Large intestine (tissue), 3 donors: ENCODE results near the gene FBXO34. TPM values are rescaled to one million over a fixed set of nuclear protein-coding genes. Genes with fewer than 3 reads are reported as not detected.

ENCODE experiments used
- DNase-seq, 2 donors: peaks; one replicate each; pipeline versions ENCODE4 v3.0.0 to v3.0.0-alpha.2; 2013
- H3K27ac ChIP-seq: one replicate; pipeline ENCODE4 v1.5.1; 2013; ENCODE audit warnings: low read length
- H3K27me3 ChIP-seq: 2 replicates; pipeline ENCODE4 v1.6.1; 2013; ENCODE audit warnings: low read length; ENCODE audit not compliant: control insufficient read depth, insufficient read depth
- H3K36me3 ChIP-seq: 2 replicates; pipeline ENCODE4 v1.6.1; 2013; ENCODE audit warnings: low read length; ENCODE audit not compliant: control insufficient read depth, insufficient read depth
- H3K4me1 ChIP-seq: one replicate; pipeline ENCODE4 v1.6.1; 2013; ENCODE audit warnings: low read length; ENCODE audit not compliant: control insufficient read depth, insufficient read depth
- H3K4me3 ChIP-seq: one replicate; pipeline ENCODE4 v1.5.1; 2013; ENCODE audit warnings: low read length
- H3K9me3 ChIP-seq: one replicate; pipeline ENCODE4 v1.6.1; 2013; ENCODE audit warnings: mild to moderate bottlenecking, low read depth, low read length, moderate library complexity; ENCODE audit not compliant: control insufficient read depth
- WGBS: methylation state at CpG from one replicate; pipeline ENCODE4 v1.1.5; 2013; ENCODE audit warnings: low lambda C conversion rate; ENCODE audit not compliant: insufficient coverage; 5-methylcytosine and 5-hydroxymethylcytosine counted together
- polyA plus RNA-seq: library from polyadenylated mRNA; unstranded; fragments of 120-200 nt; gene quantifications from one replicate; pipeline ENCODE4 v1.2.1, GENCODE V29; 2013

FBXO34 gene
- polyA plus RNA-seq, 1 donor = 25.5 TPM

GRCh38 chr14:55267820-55268219, 3.4 kb upstream of the FBXO34 start:
- H3K36me3 ChIP-seq = no peaks in the 10 kb centered on the region
- DNase-seq = no peak
- H3K4me1 ChIP-seq = peaks cover 3% of the 10 kb centered on the region
- H3K4me3 ChIP-seq = no peak overlapping the region
- no peaks in the 10 kb centered on the region for H3K27me3 ChIP-seq
- H3K27ac ChIP-seq = no peak overlapping the region
- WGBS = no CpG with 5 or more reads among the region's 3 CpGs
- H3K9me3 ChIP-seq = no peaks in the 10 kb centered on the region

- Histone ChIP-seq H3K27ac (peak overlapping the region; percentile 92), H3K36me3 (no peaks in the 10 kb centered on the region), H3K4me3 (peak overlapping the region; percentile 88), H3K9me3 (no peaks in the 10 kb centered on the region), H3K4me1 (peaks cover 3% of the 10 kb centered on the region), H3K27me3 (no peaks in the 10 kb centered on the region)
- DNase-seq = peak; percentile 90 to 94
- 0% methylated on average over 1 of the region's 80 CpGs for WGBS
Measured at GRCh38 chr14:55271572-55272298, 514 bp downstream of the FBXO34 start.

GRCh38 chr14:55272387-55272786, 1.2 kb downstream of the FBXO34 start:
- Histone ChIP-seq H3K36me3 (no peaks in the 10 kb centered on the region), H3K9me3 (no peaks in the 10 kb centered on the region), H3K4me3 (peak overlapping the region; percentile 88), H3K4me1 (peaks cover 3% of the 10 kb centered on the region), H3K27ac (peak overlapping the region; percentile 92), H3K27me3 (no peaks in the 10 kb centered on the region)
- 33% methylated on average over 1 of the region's 1 CpG for WGBS
- no peak for DNase-seq

GRCh38 chr14:55272922-55273321, 1.7 kb downstream of the FBXO34 start:
- Histone ChIP-seq H3K36me3 (no peaks in the 10 kb centered on the region), H3K4me3 (no peak overlapping the region), H3K27ac (peak overlapping the region; percentile 92), H3K4me1 (peaks cover 6% of the 10 kb centered on the region), H3K9me3 (no peaks in the 10 kb centered on the region), H3K27me3 (no peaks in the 10 kb centered on the region)
- DNase-seq = peak; percentile 8 to 56
- WGBS = 14% methylated on average over 1 of the region's 2 CpGs

- WGBS = 50% methylated on average over 1 of the region's 3 CpGs
- no peak for DNase-seq
- Histone ChIP-seq H3K27me3 (no peaks in the 10 kb centered on the region), H3K4me3 (no peak overlapping the region), H3K27ac (no peak overlapping the region), H3K36me3 (peaks cover 3% of the 10 kb centered on the region), H3K9me3 (no peaks in the 10 kb centered on the region), H3K4me1 (peaks cover 6% of the 10 kb centered on the region)
Measured at GRCh38 chr14:55274146-55274545, 2.9 kb downstream of the FBXO34 start.

- peaks cover 3% of the 10 kb centered on the region for H3K36me3 ChIP-seq
- no peaks in the 10 kb centered on the region for H3K9me3 ChIP-seq
- no peak overlapping the region for H3K4me3 ChIP-seq
- H3K4me1 ChIP-seq = peaks cover 6% of the 10 kb centered on the region
- no peak for DNase-seq
- no peaks in the 10 kb centered on the region for H3K27me3 ChIP-seq
- H3K27ac ChIP-seq = no peak overlapping the region
- no CpG with 5 or more reads among the region's 1 CpG for WGBS
Measured at GRCh38 chr14:55274751-55275150, 3.5 kb downstream of the FBXO34 start.

- no CpG with 5 or more reads among the region's 3 CpGs for WGBS
Measured at GRCh38 chr14:55276736-55277135, 5.5 kb downstream of the FBXO34 start.

GRCh38 chr14:55277972-55278740, 6.9 kb downstream of the FBXO34 start:
- Histone ChIP-seq H3K9me3 (no peaks in the 10 kb centered on the region), H3K36me3 (peaks cover 7% of the 10 kb centered on the region), H3K27me3 (no peaks in the 10 kb centered on the region), H3K4me3 (no peak overlapping the region), H3K4me1 (peaks cover 3% of the 10 kb centered on the region), H3K27ac (peak overlapping the region; percentile 29)
- WGBS = 86% methylated on average over 1 of the region's 6 CpGs
- DNase-seq = peak; percentile 12 to 44

More at GRCh38 chr14:55276736-55277135, 5.5 kb downstream of the FBXO34 start:
- H3K9me3 ChIP-seq = no peaks in the 10 kb centered on the region
- H3K4me1 ChIP-seq = peaks cover 6% of the 10 kb centered on the region
- DNase-seq = no peak
- peaks cover 3% of the 10 kb centered on the region for H3K36me3 ChIP-seq
- H3K27ac ChIP-seq = no peak overlapping the region
- no peak overlapping the region for H3K4me3 ChIP-seq
- H3K27me3 ChIP-seq = no peaks in the 10 kb centered on the region

- H3K9me3 ChIP-seq = no peaks in the 10 kb centered on the region
- H3K36me3 ChIP-seq = peaks cover 7% of the 10 kb centered on the region
- peaks cover 3% of the 10 kb centered on the region for H3K4me1 ChIP-seq
- 100% methylated on average over 1 of the region's 1 CpG for WGBS
- no peak overlapping the region for H3K4me3 ChIP-seq
- H3K27ac ChIP-seq = no peak overlapping the region
- no peak for DNase-seq
- no peaks in the 10 kb centered on the region for H3K27me3 ChIP-seq
Measured at GRCh38 chr14:55279384-55279783, 8.2 kb downstream of the FBXO34 start.

GRCh38 chr14:55281316-55281839, 10.2 kb downstream of the FBXO34 start:
- Histone ChIP-seq H3K4me3 (no peak overlapping the region), H3K4me1 (peaks cover 3% of the 10 kb centered on the region), H3K36me3 (peaks cover 9% of the 10 kb centered on the region), H3K9me3 (no peaks in the 10 kb centered on the region), H3K27me3 (no peaks in the 10 kb centered on the region), H3K27ac (no peak overlapping the region)
- DNase-seq = no peak
- 73% methylated on average over 6 of the region's 6 CpGs for WGBS
